Activated gamma-delta T cell (primary cell): ENCODE data around the gene CAMK2B.

Source experiments
- DNase-seq: peaks from one replicate; lab custom pipeline; 2025; lab: John Stamatoyannopoulos, UW

Gene CAMK2B

GRCh38 chr7:44330331-44330730, 4.9 kb upstream of the CAMK2B start:
- no peak for DNase-seq

GRCh38 chr7:44329888-44330287, 4.5 kb upstream of the CAMK2B start:
- no peak for DNase-seq

- DNase-seq: no peak
These were observed 3.7 kb upstream of the CAMK2B start for GRCh38 chr7:44329081-44329480.

- no peak for DNase-seq
These were observed 2.6 kb upstream of the CAMK2B start for GRCh38 chr7:44327981-44328380.

GRCh38 chr7:44326261-44327125, 1.1 kb upstream of the CAMK2B start:
- DNase-seq: no peak

GRCh38 chr7:44325811-44326241, 432 bp upstream of the CAMK2B start:
- DNase-seq: no peak

GRCh38 chr7:44324481-44325200, 753 bp downstream of the CAMK2B start:
- DNase-seq: no peak

GRCh38 chr7:44324204-44324480, 1.3 kb downstream of the CAMK2B start:
- DNase-seq: no peak

GRCh38 chr7:44323381-44324203, 1.8 kb downstream of the CAMK2B start:
- no peak for DNase-seq

GRCh38 chr7:44322631-44323363, 2.6 kb downstream of the CAMK2B start:
- DNase-seq: no peak

- no peak for DNase-seq
These were observed 3.6 kb downstream of the CAMK2B start for GRCh38 chr7:44321796-44322195.

GRCh38 chr7:44320794-44321371, 4.5 kb downstream of the CAMK2B start:
- DNase-seq: no peak

- DNase-seq: no peak
These were observed 5.3 kb downstream of the CAMK2B start for GRCh38 chr7:44320141-44320540.

GRCh38 chr7:44318332-44318731, 7.1 kb downstream of the CAMK2B start:
- DNase-seq: no peak

GRCh38 chr7:44315301-44315903, 10.0 kb downstream of the CAMK2B start:
- DNase-seq: no peak

- DNase-seq: no peak
These were observed 11.8 kb downstream of the CAMK2B start for GRCh38 chr7:44313621-44314031.

GRCh38 chr7:44313016-44313415, 12.4 kb downstream of the CAMK2B start:
- DNase-seq: no peak

GRCh38 chr7:44311561-44312495, 13.6 kb downstream of the CAMK2B start:
- no peak for DNase-seq

GRCh38 chr7:44310221-44310848, 15.1 kb downstream of the CAMK2B start:
- DNase-seq: no peak
